Psoas muscle (tissue), 8 donors: ENCODE data around the gene GSTA1. TPM values are rescaled to one million over a fixed set of nuclear protein-coding genes. Genes with fewer than 3 reads are reported as not detected.
"Not testable (repeated sequence)": the region's sequence is repeated elsewhere in the genome, so short reads cannot be mapped to it uniquely, and the experiment has no call there.

ENCODE experiments used
- ATAC-seq, 4 donors: fragments of 200-7000 bp; cut with Tn5 transposase; one replicate each; pipeline ENCODE4 v1.9.1; 2020; ENCODE audit warnings: moderate library complexity in 3 of 4, mild to moderate bottlenecking in 2 of 4
- DNase-seq, 2 donors: peaks; one replicate each; pipeline ENCODE4 v3.0.0-alpha.2; 2020
- H3K27ac ChIP-seq: fragments of 200-600 bp; one replicate; pipeline ENCODE4 v1.8.0; 2022
- H3K27me3 ChIP-seq, 3 donors: fragments of 200-600 bp in 1 of 3; one replicate each; pipeline versions ENCODE4 v1.6.1 to v1.8.0; 2013 to 2022; ENCODE audit warnings: low read length in 2 of 3, mild to moderate bottlenecking in 2 of 3, moderate library complexity in 1 of 3; ENCODE audit not compliant: insufficient read depth in 3 of 3
- H3K36me3 ChIP-seq, 2 donors: fragments of 200-600 bp in 1 of 2; one replicate each; pipeline versions ENCODE4 v1.6.1 to v1.8.0; 2013 to 2022; ENCODE audit warnings: low read depth in 1 of 2, mild to moderate bottlenecking in 1 of 2, moderate library complexity in 1 of 2; ENCODE audit not compliant: insufficient read depth in 1 of 2
- H3K4me1 ChIP-seq: fragments of 200-600 bp; one replicate; pipeline ENCODE4 v1.8.0; 2022
- H3K4me3 ChIP-seq: fragments of 200-600 bp; one replicate; pipeline ENCODE4 v1.8.0; 2022; ENCODE audit warnings: mild to moderate bottlenecking
- H3K9me3 ChIP-seq: fragments of 200-600 bp; one replicate; pipeline ENCODE4 v1.8.0; 2022
- CTCF ChIP-seq: fragments of 200-600 bp; IDR thresholded peaks from one replicate; pipeline ENCODE4 v1.8.0; 2022; ENCODE audit warnings: antibody characterized with exemption
- WGBS, 3 donors: extraction: QIAGEN DNeasy Blood & Tissue Kit; methylation state at CpG; one replicate each; pipeline versions ENCODE4 v1.1.6 to v1.1.7; 2013; 5-methylcytosine and 5-hydroxymethylcytosine counted together
- intact Hi-C, 2 donors: fragments of 100-400 bp; cut with DNase I; formaldehyde crosslinking; loops; one replicate each; pipeline versions ENCODE4 v1.11.0 to v1.14.2; 2022
- polyA plus RNA-seq, 3 donors: library from polyadenylated mRNA; stranded (reverse); fragments of 200-250 nt; gene quantifications; one replicate each; pipeline ENCODE4 v1.2.3, GENCODE V29; 2013
- total RNA-seq, 4 donors: library from RNA; stranded (reverse); fragmentation: NEBNext Ultra II Directional in 2 of 4; extraction: Animal tissue kit (Norgen Biotek cat#: 25700) in 2 of 4; gene quantifications; one replicate each; pipeline versions ENCODE4 v1.2.1 to v1.2.4, GENCODE V29; 2021 to 2023
- donor health status: healthy with polysubstance abuse.
- donor health status: DM: no; HTN: no; CAD: no; lungs with moderate emphysema.
- donor health status: Bipolar disorder and iron deficiency.
- donor health status: healthy.
- donor health status: DM: yes; HTN: yes; CAD: no.
- donor health status: DM: no; HTN: no; CAD: no.
- donor health status: DM: no; HTN: no; CAD: no.
- donor health status: DM: yes; HTN: yes; CAD: no.

GSTA1 gene
- total and polyA plus RNA-seq, 7 donors: 0.10 to 1.6 (median 0.37) TPM; not detected in 3

DNA sequence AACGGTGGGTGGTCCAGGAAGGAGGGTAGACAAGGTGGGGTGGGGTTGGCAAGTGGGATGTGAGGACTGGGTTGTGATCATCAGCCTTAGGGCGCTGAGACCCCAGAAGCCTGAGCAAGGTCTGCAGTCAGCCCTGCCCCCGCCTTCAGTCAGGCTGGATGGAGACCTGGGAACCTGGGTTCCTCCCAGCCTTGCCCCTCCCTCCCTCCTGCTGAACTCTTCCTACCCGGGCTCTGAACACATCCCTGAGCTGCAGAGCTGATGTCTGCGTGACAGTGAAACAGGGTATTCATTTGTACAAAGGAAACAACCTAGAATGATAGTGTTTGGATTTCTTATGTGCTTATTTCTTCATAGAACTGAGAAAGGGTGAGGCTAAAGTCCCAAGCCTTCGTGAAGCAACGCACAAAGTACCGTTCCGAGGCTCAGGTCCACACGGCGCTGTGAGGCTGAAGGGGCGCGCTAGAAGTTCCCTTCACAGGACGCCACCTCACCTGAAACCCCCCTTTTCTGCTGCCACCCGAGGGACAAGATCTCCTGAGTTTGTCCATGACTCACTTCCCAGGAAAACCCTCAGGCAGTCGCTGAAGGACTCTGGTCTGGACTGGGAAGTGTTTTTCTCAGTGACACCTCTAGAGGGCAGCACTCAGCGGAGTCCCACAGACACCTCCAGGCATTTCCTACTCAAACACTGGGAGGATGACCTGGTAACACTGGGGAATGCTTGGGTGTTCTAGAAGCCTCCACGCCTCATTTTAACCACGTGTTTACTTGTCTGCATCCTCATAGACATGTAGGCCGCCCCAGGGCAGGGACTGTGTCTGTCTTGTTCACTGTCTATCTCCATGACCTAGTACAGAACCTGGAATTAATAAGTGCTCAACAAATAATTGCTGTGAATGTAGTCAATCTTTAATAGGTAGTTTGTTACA, 35.8 kb upstream of the GSTA1 start:
- Histone ChIP-seq H3K27me3 (peaks cover 0 to 3% (median 0%) of the 10 kb centered on the region in 3 donors), H3K4me3 (no peak overlapping the region), H3K9me3 (no peaks in the 10 kb centered on the region), H3K36me3 (no peaks in the 10 kb centered on the region), H3K27ac (no peak overlapping the region), H3K4me1 (no peaks in the 10 kb centered on the region)
- 63 to 65% (median 64%) methylated on average over 20 of the region's 20 CpGs for WGBS, 3 donors
- intact Hi-C loops: no loop called here
- peak; percentile 21 for TF ChIP-seq CTCF
- ATAC-seq (no peak), DNase-seq (no peak)

DNA sequence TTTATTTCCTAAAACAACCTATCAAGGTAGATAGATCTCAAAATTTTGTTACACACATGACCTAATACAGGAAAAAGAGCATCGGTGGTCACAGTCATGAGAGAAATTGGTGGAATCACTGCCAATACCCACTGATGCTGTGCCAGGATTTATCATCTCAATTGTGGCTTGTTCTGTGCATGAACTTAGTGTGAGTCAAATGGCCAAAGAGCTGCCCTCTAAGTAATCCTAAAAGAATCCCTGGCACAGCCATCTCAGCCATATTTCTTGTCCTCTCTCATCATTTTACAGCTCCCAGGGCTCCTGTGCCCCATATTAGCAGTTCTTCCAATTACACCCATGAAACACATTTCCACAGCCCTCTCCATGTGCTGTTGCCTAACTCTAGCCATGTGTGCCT, 30.9 kb upstream of the GSTA1 start:
- no peaks in the 10 kb centered on the region for H3K36me3 ChIP-seq
- WGBS, 3 donors: 48 to 53% (median 53%) methylated on average over 1 of the region's 1 CpG
- H3K27ac ChIP-seq: no peak overlapping the region
- intact Hi-C loops: no loop called here
- no peak overlapping the region for H3K4me3 ChIP-seq
- no peaks in the 10 kb centered on the region for H3K9me3 ChIP-seq
- no peak for TF ChIP-seq CTCF
- no peaks in the 10 kb centered on the region for H3K4me1 ChIP-seq
- ATAC-seq (no peak), DNase-seq (no peak)
- H3K27me3 ChIP-seq: peaks cover 0 to 3% (median 0%) of the 10 kb centered on the region in 3 donors

DNA sequence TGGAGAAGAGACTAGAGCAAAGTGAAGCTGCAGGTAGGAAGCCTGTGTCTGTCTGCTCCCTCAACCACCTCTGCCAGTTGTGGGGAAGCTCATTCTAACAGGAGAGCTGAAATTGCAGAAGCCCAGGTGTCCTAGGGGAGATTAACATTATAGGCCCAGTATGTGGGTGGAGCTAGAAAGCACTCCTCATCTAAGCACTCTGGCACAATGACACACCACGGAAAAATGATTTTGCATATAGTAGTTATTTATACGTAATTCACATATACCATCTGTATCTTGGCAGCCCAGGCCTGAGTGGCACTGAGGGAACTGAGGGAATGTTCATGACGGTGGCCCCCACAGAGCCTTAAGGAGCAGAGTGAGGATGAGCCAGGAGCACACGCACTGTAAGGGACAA, 27.3 kb upstream of the GSTA1 start:
- intact Hi-C loops, H3K27me3 ChIP-seq, DNase-seq, H3K4me3 ChIP-seq, H3K36me3 ChIP-seq, ATAC-seq, H3K4me1 ChIP-seq, H3K27ac ChIP-seq, H3K9me3 ChIP-seq: not testable (repeated sequence)
- WGBS, 3 donors: 81 to 84% (median 81%) methylated on average over 3 to 4 of the region's 4 CpGs

DNA sequence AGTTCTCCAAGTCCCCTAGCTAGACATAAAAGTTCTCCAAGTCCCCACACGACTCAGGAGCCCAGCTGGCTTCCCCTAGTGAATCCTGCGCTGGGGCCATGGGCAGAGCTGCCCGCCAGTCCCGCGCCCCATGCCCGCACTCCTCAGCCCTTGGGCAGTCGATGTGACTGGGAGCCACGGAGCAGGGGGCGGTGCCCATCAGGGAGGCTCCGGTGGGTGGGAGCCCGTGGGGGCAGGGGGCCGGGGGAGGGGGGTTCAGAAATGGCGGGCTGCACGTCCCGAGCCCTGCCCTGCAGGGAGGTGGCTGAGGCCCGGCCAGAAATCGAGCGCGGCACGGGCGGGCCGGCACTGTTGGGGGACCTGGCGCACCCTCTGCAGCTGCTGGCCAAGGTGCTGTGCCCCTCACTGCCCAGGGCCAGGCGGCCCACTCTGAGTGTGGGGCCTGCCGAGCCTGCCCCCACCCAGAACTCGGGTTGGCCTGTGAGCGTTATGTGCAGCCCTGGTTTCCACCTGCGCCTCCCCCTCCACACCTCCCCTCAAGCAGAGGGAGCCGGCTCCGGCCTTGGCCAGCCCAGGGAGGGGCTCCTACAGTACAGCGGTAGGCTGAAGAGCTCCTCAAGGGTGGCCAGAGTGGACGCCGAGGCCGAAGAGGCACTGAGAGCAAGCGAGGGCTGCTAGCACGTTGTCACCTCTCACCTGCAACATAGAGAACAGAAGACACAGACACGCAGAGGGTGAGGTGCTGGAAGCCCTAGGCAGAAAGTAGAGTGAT, 25.6 kb upstream of the GSTA1 start:
- H3K27me3 ChIP-seq: no peaks in the 10 kb centered on the region
- H3K36me3 ChIP-seq: no peaks in the 10 kb centered on the region
- no peak overlapping the region for H3K27ac ChIP-seq
- no peaks in the 10 kb centered on the region for H3K9me3 ChIP-seq
- intact Hi-C loops: no loop called here
- DNase-seq: no peak
- WGBS, 3 donors: 87 to 89% (median 89%) methylated on average over 35 to 37 of the region's 37 CpGs
- no peaks in the 10 kb centered on the region for H3K4me1 ChIP-seq
- ATAC-seq: no peak
- H3K4me3 ChIP-seq: no peak overlapping the region
- no peak for TF ChIP-seq CTCF

GRCh38 chr6:52828621-52829020, 25.0 kb upstream of the GSTA1 start:
- WGBS, 3 donors: 66 to 78% (median 76%) methylated on average over 4 of the region's 4 CpGs
- DNase-seq, intact Hi-C loops, H3K4me3 ChIP-seq, ATAC-seq, H3K36me3 ChIP-seq, H3K27me3 ChIP-seq, H3K27ac ChIP-seq, H3K4me1 ChIP-seq, H3K9me3 ChIP-seq: not testable (repeated sequence)

DNA sequence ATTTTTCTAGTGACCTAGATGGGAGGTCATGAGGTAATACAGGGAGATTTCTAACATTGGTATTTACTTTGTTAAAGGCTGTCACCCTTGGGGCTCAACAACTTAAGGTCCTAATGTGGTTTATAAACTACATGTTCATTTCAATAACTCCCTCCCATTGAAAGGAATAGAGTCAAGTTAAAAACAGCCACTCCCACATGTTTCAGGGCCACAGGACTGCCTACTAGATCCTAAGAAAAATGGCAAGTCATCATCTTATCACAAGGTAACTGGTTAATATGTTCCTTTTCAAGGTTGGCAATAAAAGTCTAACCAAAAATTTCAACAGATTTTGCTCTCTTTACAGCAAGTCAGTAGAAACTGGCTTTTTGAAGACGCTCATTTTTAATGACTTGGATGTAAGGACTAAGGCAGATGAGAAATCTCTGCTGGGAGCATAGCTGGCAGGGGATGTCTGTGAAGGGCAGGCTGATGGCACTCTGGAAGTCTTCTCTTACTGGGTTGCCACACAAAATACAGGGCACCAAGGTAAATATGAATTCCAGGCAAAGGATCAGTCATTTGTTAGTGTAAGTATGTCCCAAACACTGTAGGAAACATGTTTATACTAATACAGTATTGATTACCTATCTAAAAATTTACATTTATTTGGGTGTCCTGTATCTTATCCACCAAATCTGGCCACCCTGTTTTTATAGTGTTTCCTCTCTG, 23.6 kb upstream of the GSTA1 start:
- 81 to 94% (median 84%) methylated on average over 1 of the region's 1 CpG for WGBS, 3 donors
- H3K9me3 ChIP-seq, H3K27ac ChIP-seq, intact Hi-C loops, ATAC-seq, H3K4me3 ChIP-seq, DNase-seq, H3K4me1 ChIP-seq, H3K36me3 ChIP-seq, H3K27me3 ChIP-seq: not testable (repeated sequence)
